Fibroblast of mammary gland (primary cell): Measurements from ENCODE around the gene NEURL1.

Experiments
- DNase-seq: peaks from one replicate; pipeline ENCODE4 v3.0.0-alpha.2; 2010; ENCODE audit warnings: low read depth
- H3K4me3 ChIP-seq: 2 replicates; pipeline ENCODE4 v1.5.1; 2011; ENCODE audit warnings: low read depth, mild to moderate bottlenecking, low read length, moderate library complexity; ENCODE audit not compliant: control insufficient read depth
- TF ChIP-seq, protein P1 (sequence below): conservative IDR thresholded peaks from 2 replicates; pipeline ENCODE4 v1.5.1; 2011; ENCODE audit warnings: low read depth, low read length, inconsistent platforms; ENCODE audit not compliant: control insufficient read depth, insufficient read depth

Gene NEURL1

DNA sequence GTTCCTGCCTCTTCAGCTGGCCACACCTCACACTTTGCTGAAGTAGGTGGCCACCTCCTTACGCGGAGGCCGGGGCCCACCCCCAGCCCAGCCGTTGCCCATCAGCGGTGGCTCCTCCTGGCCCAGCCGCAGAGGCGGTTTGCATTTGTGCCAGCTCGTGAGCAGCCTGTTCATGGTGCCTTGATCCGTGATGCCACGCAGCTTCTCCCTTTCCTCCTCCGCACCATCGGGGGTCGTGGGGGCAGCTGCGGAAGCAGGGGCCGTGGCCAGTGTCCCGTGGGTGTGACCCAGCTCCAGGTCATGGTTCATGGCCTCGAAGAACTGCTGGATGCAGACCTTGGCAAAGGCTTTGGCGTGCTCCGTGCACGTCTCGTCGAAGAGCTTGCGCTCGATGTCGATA lies 38.3 kb upstream of the NEURL1 start:
- no peak for DNase-seq
- TF ChIP-seq, protein P1, sequence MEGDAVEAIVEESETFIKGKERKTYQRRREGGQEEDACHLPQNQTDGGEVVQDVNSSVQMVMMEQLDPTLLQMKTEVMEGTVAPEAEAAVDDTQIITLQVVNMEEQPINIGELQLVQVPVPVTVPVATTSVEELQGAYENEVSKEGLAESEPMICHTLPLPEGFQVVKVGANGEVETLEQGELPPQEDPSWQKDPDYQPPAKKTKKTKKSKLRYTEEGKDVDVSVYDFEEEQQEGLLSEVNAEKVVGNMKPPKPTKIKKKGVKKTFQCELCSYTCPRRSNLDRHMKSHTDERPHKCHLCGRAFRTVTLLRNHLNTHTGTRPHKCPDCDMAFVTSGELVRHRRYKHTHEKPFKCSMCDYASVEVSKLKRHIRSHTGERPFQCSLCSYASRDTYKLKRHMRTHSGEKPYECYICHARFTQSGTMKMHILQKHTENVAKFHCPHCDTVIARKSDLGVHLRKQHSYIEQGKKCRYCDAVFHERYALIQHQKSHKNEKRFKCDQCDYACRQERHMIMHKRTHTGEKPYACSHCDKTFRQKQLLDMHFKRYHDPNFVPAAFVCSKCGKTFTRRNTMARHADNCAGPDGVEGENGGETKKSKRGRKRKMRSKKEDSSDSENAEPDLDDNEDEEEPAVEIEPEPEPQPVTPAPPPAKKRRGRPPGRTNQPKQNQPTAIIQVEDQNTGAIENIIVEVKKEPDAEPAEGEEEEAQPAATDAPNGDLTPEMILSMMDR: no peak
- no peak overlapping the region for H3K4me3 ChIP-seq

DNA sequence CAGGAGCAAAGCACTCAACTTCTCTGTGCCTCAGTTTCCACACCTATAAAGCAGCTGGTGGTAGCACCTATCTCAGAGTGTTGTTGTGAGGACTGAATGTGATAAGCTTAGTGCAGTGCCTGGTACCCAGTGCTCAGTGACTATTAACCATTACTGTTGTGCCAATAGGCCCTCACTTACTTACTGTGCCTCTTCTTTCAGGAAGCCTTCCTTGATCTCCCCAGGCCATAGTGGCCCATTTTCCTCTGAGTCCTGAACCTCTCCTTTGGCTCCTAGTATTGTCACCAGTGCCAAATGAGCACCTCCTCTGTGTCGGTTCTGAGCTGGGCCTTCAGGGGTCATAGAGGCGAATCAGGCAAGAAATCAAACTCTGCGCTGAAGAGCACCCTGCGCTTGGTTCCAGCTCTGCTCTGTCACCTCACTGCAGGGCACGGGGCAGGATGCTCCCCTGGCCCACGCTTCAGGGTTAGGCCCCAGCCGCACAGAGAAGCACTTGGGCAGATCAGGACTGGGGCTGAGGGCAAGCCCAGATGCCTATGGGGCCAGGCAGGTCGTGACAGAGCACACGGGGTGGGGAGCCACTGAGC lies 37.3 kb upstream of the NEURL1 start:
- DNase-seq: no peak
- TF ChIP-seq, protein P1: no peak
- no peak overlapping the region for H3K4me3 ChIP-seq

DNA sequence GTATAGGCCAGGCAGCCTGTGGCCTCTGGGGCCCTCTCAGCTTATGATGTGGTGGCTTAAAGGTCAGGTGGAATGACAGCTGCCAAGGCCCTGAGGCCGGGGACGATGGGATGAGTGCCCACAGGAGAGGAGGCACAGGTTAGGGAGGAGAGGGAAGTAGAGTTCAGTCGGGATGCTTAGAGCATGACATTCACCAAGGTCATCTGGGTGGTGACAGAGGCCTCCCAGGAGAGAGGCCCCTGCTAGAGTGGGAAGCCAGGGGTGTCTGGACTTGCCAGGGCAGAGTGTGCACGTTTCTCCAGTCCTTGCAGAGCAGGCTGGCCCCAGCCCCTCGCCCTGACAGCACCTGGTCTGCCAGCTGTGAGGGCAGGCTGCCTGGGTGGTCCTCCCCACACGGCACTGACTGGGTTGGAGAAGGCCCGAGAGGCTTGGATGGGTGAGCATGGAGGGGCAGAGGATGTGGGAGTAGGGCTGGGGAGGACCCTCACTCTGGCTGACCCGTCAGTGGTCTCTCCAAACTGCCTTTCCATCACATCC lies 36.3 kb upstream of the NEURL1 start:
- no peak for DNase-seq
- TF ChIP-seq, protein P1: no peak
- H3K4me3 ChIP-seq: no peak overlapping the region

DNA sequence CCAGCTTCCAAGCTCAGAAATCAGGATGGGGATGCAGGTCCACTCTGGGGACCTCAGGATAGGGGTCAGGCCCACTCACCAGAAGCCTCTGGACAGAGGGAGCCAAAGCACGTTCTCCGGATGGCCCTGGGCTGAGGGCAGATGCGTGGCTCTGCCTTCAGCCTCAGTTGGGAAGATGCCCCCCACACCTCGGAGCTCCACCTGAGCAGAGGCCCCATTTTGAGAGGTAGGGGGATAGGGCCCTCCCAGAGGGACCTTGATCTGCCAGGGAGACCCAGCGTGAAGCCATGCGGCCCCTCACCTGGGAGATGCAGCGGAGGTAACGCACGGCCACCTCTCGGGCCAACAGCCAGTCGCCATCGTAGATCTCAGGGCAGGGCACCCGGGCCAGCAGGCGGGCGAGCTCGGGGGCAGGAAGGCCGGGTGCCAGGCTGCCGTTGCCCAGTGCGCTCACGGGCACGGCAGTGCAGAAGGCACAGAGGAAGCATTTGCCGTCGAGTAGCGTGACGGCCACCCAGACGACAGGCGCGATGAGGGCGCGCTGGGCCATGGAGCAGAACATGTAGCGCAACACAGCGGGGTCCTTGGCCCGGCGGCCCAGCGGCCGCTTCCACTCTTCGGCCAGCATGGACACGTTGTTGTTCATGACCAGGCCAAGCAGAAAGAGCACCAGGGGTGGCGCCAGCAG lies 35.5 kb upstream of the NEURL1 start:
- DNase-seq: no peak
- H3K4me3 ChIP-seq: no peak overlapping the region

DNA sequence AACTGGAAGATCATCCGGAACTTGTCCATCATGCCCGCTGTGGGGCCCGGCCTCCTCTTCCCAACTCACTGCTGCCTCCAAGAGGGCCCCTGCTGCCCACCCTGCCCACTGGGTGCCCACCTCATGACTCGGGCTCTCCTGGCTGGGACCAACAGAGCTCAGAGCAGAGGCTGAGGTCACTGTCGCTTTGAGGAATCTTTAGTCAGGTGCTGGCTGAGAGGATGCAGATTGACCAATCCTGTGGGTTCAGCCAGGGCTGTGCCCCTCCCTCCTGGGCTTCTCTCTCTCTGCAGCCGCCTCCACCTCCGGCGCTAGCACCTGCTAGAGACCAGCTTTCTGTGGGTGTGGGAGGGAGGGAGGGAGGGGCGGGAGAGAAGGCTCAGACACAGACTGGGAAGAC lies 34.8 kb upstream of the NEURL1 start, which contains the start of gene CALHM1:
TSS of gene CALHM1 (minus strand) at position 181 of the 400 bp plus-strand sequence. CDS start at position 32, 149 bp downstream.
- no peak for DNase-seq
- TF ChIP-seq, protein P1: no peak
- H3K4me3 ChIP-seq: no peak within 1 kb of the TSS

More for the DNA sequence above, 35.5 kb upstream of the NEURL1 start:
- TF ChIP-seq, protein P1: no peak

DNA sequence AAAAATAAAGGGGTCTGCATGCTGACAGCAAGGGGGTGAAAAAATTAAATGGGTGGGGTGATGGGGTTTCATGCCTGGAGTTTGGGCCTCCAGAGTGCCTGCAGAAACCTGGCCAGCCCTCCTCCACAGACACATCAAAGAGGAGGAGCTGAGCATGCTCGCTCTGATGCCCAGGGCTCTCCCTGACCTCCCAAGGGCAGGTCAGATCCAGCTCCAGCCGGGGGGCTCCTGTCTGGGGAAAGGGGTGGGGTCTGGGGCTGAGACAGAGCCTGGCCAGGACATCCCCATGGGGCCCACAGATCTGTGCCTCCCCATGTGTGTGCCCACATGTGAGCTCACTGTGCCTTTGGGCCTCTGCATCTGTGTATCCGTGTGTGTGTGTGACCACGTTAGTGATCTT lies 33.9 kb upstream of the NEURL1 start:
- H3K4me3 ChIP-seq: no peak overlapping the region
- TF ChIP-seq, protein P1: no peak
- DNase-seq: no peak
